ENCODE results near the gene STAT5A.
A peak's percentile ranks its signal among the peaks of the same experiment; 100 is the strongest.

The STAT5A gene

DNA sequence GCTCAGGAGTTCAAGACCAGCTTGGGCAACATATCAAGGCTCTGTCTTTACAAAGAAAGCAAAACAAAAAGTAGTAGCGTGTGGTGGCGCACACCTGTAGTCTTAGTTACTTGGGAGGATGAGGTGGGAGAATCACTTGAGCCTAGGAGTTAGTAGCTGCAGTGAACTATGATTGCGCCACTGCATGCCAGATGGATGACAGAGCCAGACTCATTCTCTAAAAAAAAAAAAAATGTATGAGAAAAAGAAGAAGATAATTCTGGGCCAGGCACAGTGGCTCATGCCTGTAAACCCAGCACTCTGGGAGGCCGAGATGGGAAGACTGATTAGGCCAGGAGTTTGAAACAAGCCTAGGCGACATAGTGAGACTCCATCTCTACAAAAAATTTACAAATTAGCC, 40.6 kb upstream of the STAT5A start:
- in situ Hi-C loops (cut with MboI; ENCODE audit: low pct_unique_long_range_greater_than_20kb, low sequenced_read_pairs, unreplicated experiment) = no loop called here
- no peak for DNase-seq (ENCODE audit: low spot score)
- no peak for TF ChIP-seq CTCF (IDR thresholded peaks at IDR 0.05; ENCODE audit: extremely low read depth, insufficient read depth, missing control alignments)

DNA sequence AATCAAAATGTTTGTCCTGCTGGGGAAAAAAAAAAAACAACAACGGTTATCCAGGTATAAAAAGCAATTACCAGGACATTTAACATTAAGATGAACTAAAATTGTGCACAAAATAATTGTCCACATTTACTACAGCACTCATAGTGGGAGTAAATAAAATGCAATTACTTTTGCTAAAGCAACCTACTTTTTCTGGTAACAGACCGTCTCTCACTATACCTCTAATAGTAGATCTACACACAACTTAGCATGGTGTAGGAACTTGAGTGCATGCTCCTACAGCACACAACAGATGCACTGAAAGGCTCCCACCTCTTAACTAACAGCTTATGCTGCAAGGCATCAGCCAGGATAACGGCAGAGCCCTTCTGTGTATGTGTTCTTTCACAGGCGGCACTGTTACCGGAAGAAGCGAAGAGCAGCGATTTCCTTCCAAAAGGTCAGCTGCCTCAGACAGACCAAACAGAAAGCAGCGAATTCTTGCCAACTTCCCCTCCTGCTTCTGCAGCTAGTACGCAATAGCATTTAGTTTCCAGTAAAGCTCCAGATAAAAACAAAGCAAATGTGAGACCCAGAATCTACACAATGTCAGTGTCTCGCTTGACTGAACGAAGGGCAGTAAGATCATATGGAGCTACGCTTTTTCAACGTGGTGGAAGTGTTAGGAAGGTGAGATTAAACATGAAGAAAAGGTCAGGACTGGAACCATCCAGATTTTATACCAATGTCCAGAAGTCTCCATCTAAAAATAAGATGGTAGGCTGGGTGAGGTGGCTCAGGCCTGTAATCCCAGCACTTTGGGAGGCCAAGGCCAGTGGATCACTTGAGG, 39.7 kb upstream of the STAT5A start:
- in situ Hi-C loops (cut with MboI; ENCODE audit: low pct_unique_long_range_greater_than_20kb, low sequenced_read_pairs, unreplicated experiment) = no loop called here
- TF ChIP-seq CTCF (IDR thresholded peaks at IDR 0.05; ENCODE audit: extremely low read depth, insufficient read depth, missing control alignments) = no peak
- DNase-seq (ENCODE audit: low spot score) = peak; percentile 75

- DNase-seq (ENCODE audit: low spot score) = no peak
- no peak for TF ChIP-seq CTCF (IDR thresholded peaks at IDR 0.05; ENCODE audit: extremely low read depth, insufficient read depth, missing control alignments)
- in situ Hi-C loops (cut with MboI; ENCODE audit: low pct_unique_long_range_greater_than_20kb, low sequenced_read_pairs, unreplicated experiment) = no loop called here
Measured at GRCh38 chr17:42249681-42250446, 38.4 kb upstream of the STAT5A start.

DNA sequence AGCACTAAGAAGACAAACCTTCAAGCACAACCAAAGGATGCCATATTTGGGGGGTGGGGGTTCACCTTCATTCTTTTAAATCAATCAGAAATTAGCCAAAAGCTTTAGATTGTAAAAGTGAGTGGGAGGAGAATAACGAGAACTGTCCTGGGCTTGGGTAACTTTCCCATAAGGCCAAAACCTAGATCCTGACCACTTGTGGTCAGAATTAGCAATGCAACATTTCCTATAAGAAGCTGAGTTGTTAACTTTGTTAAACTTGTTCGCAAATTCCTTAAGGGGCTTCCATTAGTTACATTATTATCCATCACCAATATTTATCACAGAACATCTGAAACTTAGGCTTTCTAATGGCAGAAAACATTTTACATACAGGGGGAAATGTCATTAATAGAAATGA, 37.2 kb upstream of the STAT5A start:
- no peak for TF ChIP-seq CTCF (IDR thresholded peaks at IDR 0.05; ENCODE audit: extremely low read depth, insufficient read depth, missing control alignments)
- in situ Hi-C loops (cut with MboI; ENCODE audit: low pct_unique_long_range_greater_than_20kb, low sequenced_read_pairs, unreplicated experiment) = no loop called here
- no peak for DNase-seq (ENCODE audit: low spot score)

GRCh38 chr17:42252597-42253550, 35.4 kb upstream of the STAT5A start:
- DNase-seq (ENCODE audit: low spot score) = no peak
- in situ Hi-C loops (cut with MboI; ENCODE audit: low pct_unique_long_range_greater_than_20kb, low sequenced_read_pairs, unreplicated experiment) = no loop called here
- no peak for TF ChIP-seq CTCF (IDR thresholded peaks at IDR 0.05; ENCODE audit: extremely low read depth, insufficient read depth, missing control alignments)

DNA sequence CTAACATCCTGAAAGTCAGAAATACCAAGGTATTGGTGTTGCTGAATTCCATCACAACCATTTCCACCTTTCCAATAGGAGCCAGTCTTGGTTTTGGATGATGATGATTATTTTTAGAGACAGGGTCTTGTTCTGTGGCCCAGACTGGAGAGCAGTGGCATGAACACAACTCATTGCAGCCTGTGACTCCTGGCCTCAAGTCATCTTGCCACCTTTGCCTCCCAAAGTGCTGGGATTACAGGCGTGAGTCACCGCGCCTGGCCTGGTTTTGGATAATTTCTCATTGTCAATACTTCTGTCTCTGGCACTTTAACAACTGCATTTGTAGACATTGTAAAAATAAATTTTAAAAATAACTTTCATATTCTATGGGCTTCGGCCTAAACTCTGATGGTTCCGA, 34.7 kb upstream of the STAT5A start:
- in situ Hi-C loops (cut with MboI; ENCODE audit: low pct_unique_long_range_greater_than_20kb, low sequenced_read_pairs, unreplicated experiment) = no loop called here
- no peak for TF ChIP-seq CTCF (IDR thresholded peaks at IDR 0.05; ENCODE audit: extremely low read depth, insufficient read depth, missing control alignments)
- DNase-seq (ENCODE audit: low spot score) = no peak
